ENCODE results near the gene ARF3. TPM values are rescaled to one million over a fixed set of nuclear protein-coding genes. Genes with fewer than 3 reads are reported as not detected.
A peak's percentile ranks its signal among the peaks of the same experiment; 100 is the strongest.

Gene ARF3
- total RNA-seq, 1 experiment from 2014 or later: 166 TPM

DNA sequence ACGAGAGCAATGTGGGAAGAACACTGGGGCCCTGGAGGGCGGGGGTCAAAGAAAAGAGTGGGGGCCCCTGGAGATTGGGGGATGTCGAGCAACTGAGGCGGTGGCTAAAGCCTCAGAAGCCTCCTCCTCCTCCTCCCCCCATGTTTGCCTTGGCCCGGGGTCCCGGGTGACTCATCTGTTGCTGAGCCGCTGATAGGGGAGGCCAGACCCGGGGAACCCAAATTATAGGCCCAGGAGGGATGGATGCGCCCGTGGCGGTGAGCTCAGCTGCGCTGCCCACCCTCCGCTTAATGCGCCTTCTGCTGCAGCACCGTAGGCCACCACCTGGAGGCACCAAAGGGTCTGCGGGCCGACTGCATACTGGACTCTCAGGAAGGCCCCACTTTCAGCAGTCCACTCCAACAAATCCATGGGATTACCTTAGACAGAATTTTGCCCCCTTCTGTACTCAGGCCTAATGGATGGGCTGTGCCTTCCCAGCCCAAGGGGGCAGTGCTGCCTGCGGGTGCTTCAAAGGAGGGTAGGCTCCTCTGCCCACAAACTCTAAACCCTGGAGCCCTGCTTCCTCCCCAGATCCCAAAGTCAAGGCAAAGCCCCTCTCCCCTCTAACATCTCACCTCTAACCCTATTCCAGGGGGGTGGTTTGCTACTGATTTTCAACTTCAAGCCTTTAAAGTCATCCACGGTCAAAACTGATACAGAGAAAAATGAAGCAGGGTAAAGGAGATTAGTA lies 16.8 kb upstream of the ARF3 start:
- no peaks in the 10 kb centered on the region for H3K9me3 ChIP-seq (ENCODE audit: control insufficient read depth in 1 of 2, insufficient read depth in 1 of 2, low read depth in 1 of 2, low read length in 2 of 2)
- ChIA-PET POLR2A (no interaction called here), CTCF (interaction anchor here (1.2 to 1.9 kb wide), 2 partner anchors 9 to 18 kb away, joined by 4 to 5 read pairs; no protein-coding TSS in a partner anchor), RAD21 (ENCODE audit: low non-redundant PET in 1 of 2, low total read pairs in 2 of 2, uncharacterized antibody in 2 of 2, unreplicated experiment in 2 of 2) (no interaction called here)
- H3K9ac ChIP-seq (ENCODE audit: low read length): no peak overlapping the region
- DNase-seq (ENCODE audit: low read depth, low spot score) (no peak), ATAC-seq (peak; percentile 44)
- intact Hi-C loops (cut with micrococcal nuclease): no loop called here
- H3K79me2 ChIP-seq (ENCODE audit: insufficient read depth, low read length): peaks cover 9% of the 10 kb centered on the region; the same call in 1 of the 2 replicates
- H4K20me1 ChIP-seq (ENCODE audit: insufficient read depth): no peaks in the 10 kb centered on the region
- H3K4me3 ChIP-seq (replicated peaks in 1 of 2; ENCODE audit: low read depth in 1 of 2, low read length in 2 of 2): no peak overlapping the region
- peaks cover 9 to 32% of the 10 kb centered on the region in 2 experiments; a peak in 3 of 4 replicates for H3K4me1 ChIP-seq (ENCODE audit: control insufficient read depth in 1 of 2, insufficient read depth in 2 of 2, low read length in 2 of 2)
- BruUV-seq (replicated peaks): no TSS peak
- H3K4me2 ChIP-seq (ENCODE audit: low read length): no peak overlapping the region
- H2AFZ ChIP-seq (ENCODE audit: low read depth, low read length, poor library complexity, severe bottlenecking): no peak overlapping the region
- H3K27ac ChIP-seq (ENCODE audit: low read depth, low read length): no peak overlapping the region
- H3K9me2 ChIP-seq (ENCODE audit: insufficient read depth): no peaks in the 10 kb centered on the region
- TF ChIP-seq, protein P1, sequence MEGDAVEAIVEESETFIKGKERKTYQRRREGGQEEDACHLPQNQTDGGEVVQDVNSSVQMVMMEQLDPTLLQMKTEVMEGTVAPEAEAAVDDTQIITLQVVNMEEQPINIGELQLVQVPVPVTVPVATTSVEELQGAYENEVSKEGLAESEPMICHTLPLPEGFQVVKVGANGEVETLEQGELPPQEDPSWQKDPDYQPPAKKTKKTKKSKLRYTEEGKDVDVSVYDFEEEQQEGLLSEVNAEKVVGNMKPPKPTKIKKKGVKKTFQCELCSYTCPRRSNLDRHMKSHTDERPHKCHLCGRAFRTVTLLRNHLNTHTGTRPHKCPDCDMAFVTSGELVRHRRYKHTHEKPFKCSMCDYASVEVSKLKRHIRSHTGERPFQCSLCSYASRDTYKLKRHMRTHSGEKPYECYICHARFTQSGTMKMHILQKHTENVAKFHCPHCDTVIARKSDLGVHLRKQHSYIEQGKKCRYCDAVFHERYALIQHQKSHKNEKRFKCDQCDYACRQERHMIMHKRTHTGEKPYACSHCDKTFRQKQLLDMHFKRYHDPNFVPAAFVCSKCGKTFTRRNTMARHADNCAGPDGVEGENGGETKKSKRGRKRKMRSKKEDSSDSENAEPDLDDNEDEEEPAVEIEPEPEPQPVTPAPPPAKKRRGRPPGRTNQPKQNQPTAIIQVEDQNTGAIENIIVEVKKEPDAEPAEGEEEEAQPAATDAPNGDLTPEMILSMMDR (IDR thresholded peaks at IDR 0.05 in 2 of 3, conservative IDR thresholded peaks at IDR 0.05 in 1 of 3; ENCODE audit: borderline replicate concordance in 1 of 3, insufficient read depth in 1 of 3, low read depth in 2 of 3, low read length in 2 of 3): peak in 2 of 3 experiments; percentile 56 to 57; a peak in 5 of 6 replicates
- TF ChIP-seq POLR2A (IDR thresholded peaks at IDR 0.05; ENCODE audit: borderline replicate concordance, extremely low read depth, insufficient read depth, insufficient read length): no peak
- TF ChIP-seq RAD21 (IDR thresholded peaks at IDR 0.05; ENCODE audit: low read depth): 0 out of 2 replicates have a peak, but pooled peaks have one; percentile 26
- no peak for TF ChIP-seq EGR1 (IDR thresholded peaks at IDR 0.05; ENCODE audit: low read depth)
- no peak for TF ChIP-seq CEBPB (IDR thresholded peaks at IDR 0.05; ENCODE audit: low read depth)
- TF ChIP-seq ATF3 (IDR thresholded peaks at IDR 0.05): no peak
- TF ChIP-seq ZFX (IDR thresholded peaks at IDR 0.05): no peak
- no peak for TF ChIP-seq EZH2phosphoT487 (IDR thresholded peaks at IDR 0.05; ENCODE audit: borderline replicate concordance)
- TF ChIP-seq POLR2AphosphoS5 (IDR thresholded peaks at IDR 0.05; ENCODE audit: low read depth, low read length): no peak
- no peak for TF ChIP-seq SP1 (IDR thresholded peaks at IDR 0.05; ENCODE audit: low read depth)
- TF ChIP-seq ELF1 (IDR thresholded peaks at IDR 0.05; ENCODE audit: borderline replicate concordance, low read depth): no peak
- H3K36me3 ChIP-seq (ENCODE audit: control insufficient read depth in 1 of 2, insufficient read depth in 2 of 2, low read length in 2 of 2): no peaks in the 10 kb centered on the region
- no peaks in the 10 kb centered on the region for H3K27me3 ChIP-seq (ENCODE audit: insufficient read depth, low read length)

Measured in HCT116 (cell line).